SJCRH30 (cell line): ENCODE data around the gene TSBP1. TPM values are rescaled to one million over a fixed set of nuclear protein-coding genes. Genes with fewer than 3 reads are reported as not detected.
"Not testable (repeated sequence)": the region's sequence is repeated elsewhere in the genome, so short reads cannot be mapped to it uniquely, and the experiment has no call there.

Source experiments
- DNase-seq, 2 experiments: peaks; one replicate each; pipeline ENCODE4 v3.0.0-alpha.2; 2015 to 2020
- H3K27ac ChIP-seq: fragments of 250-450 bp; sonication (Bioruptor Pico); 2 replicates; pipeline ENCODE4 v1.5.1; 2020; ENCODE audit warnings: mild to moderate bottlenecking, moderate library complexity
- H3K27me3 ChIP-seq: fragments of 250-450 bp; sonication (Bioruptor Pico); 2 replicates; pipeline ENCODE4 v1.5.1; 2020; ENCODE audit warnings: mild to moderate bottlenecking, moderate library complexity
- H3K36me3 ChIP-seq: fragments of 250-450 bp; sonication (Bioruptor Pico); 2 replicates; pipeline ENCODE4 v1.5.1; 2020; ENCODE audit warnings: mild to moderate bottlenecking, moderate library complexity
- H3K4me1 ChIP-seq: fragments of 250-450 bp; sonication (Bioruptor Pico); 2 replicates; pipeline ENCODE4 v1.5.1; 2020; ENCODE audit warnings: mild to moderate bottlenecking, moderate library complexity
- H3K4me3 ChIP-seq: fragments of 250-450 bp; sonication (Bioruptor Pico); 2 replicates; pipeline ENCODE4 v1.5.1; 2020; ENCODE audit warnings: mild to moderate bottlenecking, moderate library complexity
- H3K9me3 ChIP-seq: fragments of 250-450 bp; sonication (Bioruptor Pico); replicated peaks from 2 replicates; pipeline ENCODE4 v1.5.1; 2020; ENCODE audit warnings: mild to moderate bottlenecking, moderate library complexity
- total RNA-seq: library from RNA; depleted of rRNA; stranded (reverse); fragments of >200 nt; shearing (Covaris generic); gene quantifications from 2 replicates; pipeline ENCODE4 v1.2.3, GENCODE V29; 2014

Gene TSBP1
- total RNA-seq, 1 experiment from 2014 or later, result not detected

- Histone ChIP-seq H3K4me1 (no peaks in the 10 kb centered on the region), H3K27ac (no peak overlapping the region)
- DNase-seq, result no peak
Observed at GRCh38 chr6:32391505-32391904, 19.8 kb upstream of the TSBP1 start.

GRCh38 chr6:32387589-32388340 is 16.1 kb upstream of the TSBP1 start:
- no peaks in the 10 kb centered on the region for H3K36me3 ChIP-seq
- H3K27me3 ChIP-seq, result no peaks in the 10 kb centered on the region
- H3K4me1 ChIP-seq, result no peaks in the 10 kb centered on the region
- H3K9me3 ChIP-seq, result no peaks in the 10 kb centered on the region
- no peak overlapping the region for H3K4me3 ChIP-seq
- no peak for DNase-seq
- no peak overlapping the region for H3K27ac ChIP-seq

More at GRCh38 chr6:32391505-32391904, 19.8 kb upstream of the TSBP1 start:
- Histone ChIP-seq H3K36me3 (no peaks in the 10 kb centered on the region), H3K27me3 (no peaks in the 10 kb centered on the region), H3K4me3 (no peak overlapping the region), H3K9me3 (no peaks in the 10 kb centered on the region)

GRCh38 chr6:32386040-32386439 is 14.3 kb upstream of the TSBP1 start:
- Histone ChIP-seq H3K27ac (no peak overlapping the region), H3K27me3 (no peaks in the 10 kb centered on the region), H3K36me3 (no peaks in the 10 kb centered on the region), H3K4me1 (no peaks in the 10 kb centered on the region), H3K4me3 (no peak overlapping the region), H3K9me3 (no peaks in the 10 kb centered on the region)
- DNase-seq, result no peak

- H3K4me1 ChIP-seq, result no peaks in the 10 kb centered on the region
- no peaks in the 10 kb centered on the region for H3K27me3 ChIP-seq
- H3K4me3 ChIP-seq, result no peak overlapping the region
- H3K9me3 ChIP-seq, result no peaks in the 10 kb centered on the region
- H3K36me3 ChIP-seq, result no peaks in the 10 kb centered on the region
- H3K27ac ChIP-seq, result no peak overlapping the region
- DNase-seq, result no peak
Observed at GRCh38 chr6:32382757-32383420, 11.2 kb upstream of the TSBP1 start.

GRCh38 chr6:32379545-32379944 is 7.8 kb upstream of the TSBP1 start:
- no peaks in the 10 kb centered on the region for H3K27me3 ChIP-seq
- H3K36me3 ChIP-seq, result no peaks in the 10 kb centered on the region
- no peaks in the 10 kb centered on the region for H3K4me1 ChIP-seq
- H3K27ac ChIP-seq, result no peak overlapping the region
- no peak overlapping the region for H3K4me3 ChIP-seq
- H3K9me3 ChIP-seq, result no peaks in the 10 kb centered on the region
- no peak for DNase-seq

- H3K4me3 ChIP-seq, result no peak overlapping the region
- no peak overlapping the region for H3K27ac ChIP-seq
- H3K9me3 ChIP-seq, result no peaks in the 10 kb centered on the region
- no peaks in the 10 kb centered on the region for H3K4me1 ChIP-seq
- DNase-seq, result no peak
- no peaks in the 10 kb centered on the region for H3K36me3 ChIP-seq
- no peaks in the 10 kb centered on the region for H3K27me3 ChIP-seq
Observed at GRCh38 chr6:32375739-32376529, 4.2 kb upstream of the TSBP1 start.

GRCh38 chr6:32371229-32371628 is 474 bp downstream of the TSBP1 start:
- H3K4me3 ChIP-seq, result no peak overlapping the region
- no peaks in the 10 kb centered on the region for H3K36me3 ChIP-seq
- no peaks in the 10 kb centered on the region for H3K27me3 ChIP-seq
- H3K9me3 ChIP-seq, result no peaks in the 10 kb centered on the region
- H3K4me1 ChIP-seq, result no peaks in the 10 kb centered on the region
- no peak overlapping the region for H3K27ac ChIP-seq
- DNase-seq, result no peak

GRCh38 chr6:32370505-32370904 is 1.2 kb downstream of the TSBP1 start:
- no peaks in the 10 kb centered on the region for H3K9me3 ChIP-seq
- H3K27me3 ChIP-seq, result no peaks in the 10 kb centered on the region
- DNase-seq, result no peak
- no peaks in the 10 kb centered on the region for H3K36me3 ChIP-seq
- no peaks in the 10 kb centered on the region for H3K4me1 ChIP-seq
- no peak overlapping the region for H3K4me3 ChIP-seq
- no peak overlapping the region for H3K27ac ChIP-seq

GRCh38 chr6:32369660-32370059 is 2.0 kb downstream of the TSBP1 start:
- Histone ChIP-seq H3K27ac (no peak overlapping the region), H3K4me1 (no peaks in the 10 kb centered on the region), H3K9me3 (no peaks in the 10 kb centered on the region), H3K4me3 (no peak overlapping the region), H3K36me3 (no peaks in the 10 kb centered on the region), H3K27me3 (no peaks in the 10 kb centered on the region)
- DNase-seq, result no peak

- H3K4me3 ChIP-seq, result no peak overlapping the region
- H3K36me3 ChIP-seq, result no peaks in the 10 kb centered on the region
- no peak for DNase-seq
- no peaks in the 10 kb centered on the region for H3K9me3 ChIP-seq
- no peaks in the 10 kb centered on the region for H3K27me3 ChIP-seq
- no peaks in the 10 kb centered on the region for H3K4me1 ChIP-seq
- H3K27ac ChIP-seq, result no peak overlapping the region
Observed at GRCh38 chr6:32367644-32368043, 4.1 kb downstream of the TSBP1 start.

GRCh38 chr6:32359225-32359624 is 12.5 kb downstream of the TSBP1 start:
- H3K36me3 ChIP-seq, H3K4me3 ChIP-seq, DNase-seq, H3K27me3 ChIP-seq, H3K9me3 ChIP-seq, H3K27ac ChIP-seq: not testable (repeated sequence)
- H3K4me1 ChIP-seq, result peaks cover 13% of the 10 kb centered on the region

- H3K4me3 ChIP-seq, H3K27ac ChIP-seq, H3K36me3 ChIP-seq, H3K9me3 ChIP-seq, DNase-seq, H3K27me3 ChIP-seq: not testable (repeated sequence)
- peaks cover 13% of the 10 kb centered on the region for H3K4me1 ChIP-seq
Observed at GRCh38 chr6:32358548-32358947, 13.2 kb downstream of the TSBP1 start.

GRCh38 chr6:32355018-32355417 is 16.7 kb downstream of the TSBP1 start:
- Histone ChIP-seq H3K9me3 (no peaks in the 10 kb centered on the region), H3K27ac (no peak overlapping the region), H3K36me3 (no peaks in the 10 kb centered on the region), H3K4me1 (peaks cover 8% of the 10 kb centered on the region), H3K4me3 (no peak overlapping the region), H3K27me3 (no peaks in the 10 kb centered on the region)
- no peak for DNase-seq

GRCh38 chr6:32353348-32353747 is 18.4 kb downstream of the TSBP1 start:
- H3K27me3 ChIP-seq, result no peaks in the 10 kb centered on the region
- H3K4me1 ChIP-seq, result no peaks in the 10 kb centered on the region
- H3K27ac ChIP-seq, result no peak overlapping the region
- no peaks in the 10 kb centered on the region for H3K36me3 ChIP-seq
- H3K4me3 ChIP-seq, result no peak overlapping the region
- DNase-seq, result no peak
- no peaks in the 10 kb centered on the region for H3K9me3 ChIP-seq

- Histone ChIP-seq H3K4me3 (no peak overlapping the region), H3K27ac (no peak overlapping the region), H3K36me3 (no peaks in the 10 kb centered on the region), H3K27me3 (no peaks in the 10 kb centered on the region), H3K4me1 (no peaks in the 10 kb centered on the region), H3K9me3 (no peaks in the 10 kb centered on the region)
- no peak for DNase-seq
Observed at GRCh38 chr6:32340242-32340641, 31.5 kb downstream of the TSBP1 start.
